Amniotic stem cell (primary cell): ENCODE measurements around the gene SLC44A4.
A peak's percentile ranks its signal among the peaks of the same experiment; 100 is the strongest.
"Not testable (repeated sequence)": the region's sequence is repeated elsewhere in the genome, so short reads cannot be mapped to it uniquely, and the experiment has no call there.

Source experiments
- DNase-seq: peaks from one replicate; lab custom pipeline; 2025; lab: John Stamatoyannopoulos, UW

SLC44A4 gene

DNA sequence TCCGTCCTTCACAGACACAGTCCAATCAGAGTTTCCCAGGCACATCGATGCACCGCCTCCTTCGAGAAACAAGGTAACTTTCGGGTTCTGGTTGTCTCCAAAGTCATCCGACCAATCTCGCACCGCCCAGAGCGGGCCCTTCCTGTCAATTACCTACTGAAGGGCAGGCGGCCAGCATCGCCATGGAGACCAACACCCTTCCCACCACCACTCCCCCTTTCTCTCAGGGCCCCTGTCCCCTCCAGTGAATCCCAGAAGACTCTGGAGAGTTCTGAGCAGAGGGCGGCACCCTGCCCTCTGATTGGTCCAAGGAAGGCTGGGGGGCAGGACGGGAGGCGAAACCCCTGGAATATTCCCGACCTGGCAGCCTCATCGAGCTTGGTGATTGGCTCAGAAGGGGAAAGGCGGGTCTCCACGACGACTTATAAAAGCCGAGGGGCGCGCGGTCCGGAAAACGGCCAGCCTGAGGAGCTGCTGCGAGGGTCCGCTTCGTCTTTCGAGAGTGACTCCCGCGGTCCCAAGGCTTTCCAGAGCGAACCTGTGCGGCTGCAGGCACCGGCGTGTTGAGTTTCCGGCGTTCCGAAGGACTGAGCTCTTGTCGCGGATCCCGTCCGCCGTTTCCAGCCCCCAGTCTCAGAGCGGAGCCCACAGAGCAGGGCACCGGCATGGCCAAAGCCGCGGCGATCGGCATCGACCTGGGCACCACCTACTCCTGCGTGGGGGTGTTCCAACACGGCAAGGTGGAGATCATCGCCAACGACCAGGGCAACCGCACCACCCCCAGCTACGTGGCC is 51.3 kb downstream of the SLC44A4 start, which contains the start of gene HSPA1B:
Gene HSPA1B (plus strand): TSS at position 453 of the 794 bp plus-strand sequence. CDS start 213 bp downstream, at position 666.
- DNase-seq: peak; percentile 100

DNA sequence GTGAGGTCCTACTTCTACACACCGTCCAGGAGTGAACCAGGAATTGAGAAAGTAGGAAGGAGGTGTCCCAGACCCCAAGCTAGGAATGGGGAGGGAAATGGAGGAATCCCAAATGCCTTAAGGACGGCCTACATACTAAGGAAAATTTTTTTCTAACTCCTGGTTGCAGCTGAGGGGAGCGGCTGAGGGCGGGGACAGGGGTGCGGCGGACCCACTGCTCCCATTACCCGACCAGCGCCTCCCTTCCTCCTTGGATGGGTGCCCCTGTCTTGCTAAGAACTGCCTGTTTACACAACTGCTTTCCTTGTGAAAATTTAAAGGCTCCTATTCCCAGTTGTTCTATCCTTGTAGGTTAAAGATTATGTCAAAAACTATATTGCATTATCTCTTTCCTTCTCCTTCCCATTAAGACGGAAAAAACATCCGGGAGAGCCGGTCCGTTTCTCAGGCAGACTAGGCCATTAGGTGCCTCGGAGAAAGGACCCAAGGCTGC is 52.0 kb downstream of the SLC44A4 start:
- DNase-seq: peak; percentile 76

GRCh38 chr6:31825553-31825952 is 53.2 kb downstream of the SLC44A4 start:
- no peak for DNase-seq

DNA sequence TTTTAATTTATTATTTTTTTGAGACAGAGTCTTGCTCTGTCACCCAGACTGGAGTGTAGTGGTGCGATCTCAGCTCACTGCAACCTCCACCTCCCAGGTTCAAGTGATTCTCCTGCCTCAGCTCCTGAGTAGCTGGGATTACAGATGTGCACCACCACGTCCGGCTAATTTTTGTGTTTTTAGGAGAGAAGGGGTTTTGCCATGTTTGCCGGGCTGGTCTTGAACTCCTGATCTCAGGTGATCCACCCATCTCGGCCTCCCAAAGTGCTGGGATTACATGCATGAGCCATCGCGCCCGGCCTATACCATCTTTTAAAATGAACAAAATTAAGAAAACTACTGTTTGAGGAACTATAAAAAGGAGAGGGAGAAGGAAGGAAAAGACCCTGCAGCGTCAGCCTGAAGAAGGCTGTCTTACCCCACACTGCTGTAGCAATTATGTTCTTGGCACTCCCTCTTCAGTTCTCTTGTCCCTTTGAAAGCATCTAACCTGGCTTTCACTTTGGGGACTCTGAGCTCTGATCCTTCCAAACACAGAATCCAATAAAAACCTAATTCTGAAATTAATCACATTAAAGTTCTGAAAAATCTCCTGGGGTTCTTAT is 55.1 kb downstream of the SLC44A4 start:
- DNase-seq: not testable (repeated sequence)

DNA sequence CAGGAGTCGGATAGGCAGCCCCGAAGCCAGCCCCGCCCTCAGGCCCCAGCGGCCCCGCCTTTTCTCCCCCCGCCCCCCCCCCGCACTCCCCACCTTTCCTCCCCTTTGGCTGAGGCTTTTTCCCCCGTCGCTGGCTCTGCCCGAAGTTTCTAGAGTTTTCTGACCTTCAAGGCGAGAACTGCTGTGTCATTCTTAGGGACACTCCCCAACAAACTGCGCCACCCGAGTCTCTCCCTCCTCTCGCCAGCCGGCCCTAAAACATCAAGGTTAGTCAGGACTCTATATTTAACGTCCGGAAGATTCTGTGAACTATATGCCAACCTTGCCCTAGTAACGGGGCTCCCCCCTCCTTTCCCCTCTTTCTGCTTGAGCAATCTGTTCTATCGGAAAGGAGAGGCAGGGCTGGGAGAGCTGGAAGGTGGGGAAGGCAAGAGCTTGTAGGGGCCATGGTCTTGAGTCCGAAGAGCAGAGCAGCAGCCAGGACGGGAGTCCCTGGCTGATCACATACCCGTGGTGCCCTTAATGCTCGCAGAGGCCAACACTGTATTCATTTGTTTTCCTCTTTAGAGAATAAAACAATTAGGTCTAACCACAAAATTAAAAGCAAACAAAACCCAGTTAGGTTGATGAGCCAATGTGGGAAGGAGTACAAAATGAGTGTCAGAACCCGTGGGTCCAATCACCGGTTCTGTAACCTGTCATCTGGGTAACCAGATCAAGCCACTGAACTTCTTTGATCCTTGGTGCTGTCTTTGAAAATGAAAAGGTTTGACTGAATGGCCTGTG is 56.6 kb downstream of the SLC44A4 start:
- DNase-seq: peak; percentile 65

- no peak for DNase-seq
Measured at GRCh38 chr6:31821301-31822035, 57.3 kb downstream of the SLC44A4 start.

DNA sequence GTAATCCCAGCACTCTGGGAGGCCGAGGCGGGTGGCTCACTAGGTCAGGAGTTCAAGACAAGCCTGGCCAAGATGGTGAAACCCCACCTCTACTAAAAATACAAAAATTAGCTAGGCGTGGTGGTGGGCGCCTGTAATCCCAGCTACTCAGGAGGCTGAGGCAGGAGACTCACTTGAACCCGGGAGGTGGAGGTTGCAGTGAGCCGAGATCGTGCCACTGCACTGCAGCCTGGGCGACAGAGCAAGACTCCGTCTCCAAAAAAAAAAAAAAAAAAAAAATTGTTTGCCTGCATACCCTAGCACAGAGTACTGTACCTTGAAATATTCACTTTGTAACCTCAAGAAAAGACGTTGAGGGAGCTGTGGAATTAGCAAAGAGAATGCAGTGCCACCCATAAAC is 58.4 kb downstream of the SLC44A4 start:
- DNase-seq: not testable (repeated sequence)

- DNase-seq: no peak
Measured at GRCh38 chr6:31819871-31820299, 58.9 kb downstream of the SLC44A4 start.

DNA sequence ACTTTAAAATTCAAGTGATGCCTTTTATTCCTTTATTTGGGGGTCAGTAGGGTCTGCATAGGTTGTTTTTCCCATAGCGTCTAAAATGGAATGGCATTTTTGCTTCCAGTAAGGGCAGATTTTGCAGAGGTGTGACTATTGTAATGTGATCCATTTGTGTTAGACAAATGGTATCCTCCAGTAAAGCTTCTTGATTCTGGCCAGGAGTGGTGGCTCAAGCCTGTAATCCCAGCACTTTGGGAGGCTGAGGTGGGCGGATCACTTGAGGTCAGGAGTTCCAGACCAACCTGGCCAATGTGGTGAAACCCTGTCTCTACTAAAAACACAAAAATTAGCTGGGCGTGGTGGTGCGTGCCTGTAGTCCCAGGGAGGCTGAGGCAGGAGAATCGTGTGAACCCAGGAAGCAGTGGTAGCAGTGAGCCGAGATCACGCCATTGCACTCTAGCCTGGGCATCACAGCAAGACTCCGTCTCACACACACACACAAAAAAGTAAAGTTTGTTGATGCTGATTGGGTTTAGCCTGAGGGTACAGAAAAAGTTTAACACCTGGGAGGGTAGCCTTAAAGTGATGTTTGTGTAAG is 60.8 kb downstream of the SLC44A4 start:
- DNase-seq: not testable (repeated sequence)

- not testable (repeated sequence) for DNase-seq
Measured at GRCh38 chr6:31817133-31817928, 61.5 kb downstream of the SLC44A4 start.

DNA sequence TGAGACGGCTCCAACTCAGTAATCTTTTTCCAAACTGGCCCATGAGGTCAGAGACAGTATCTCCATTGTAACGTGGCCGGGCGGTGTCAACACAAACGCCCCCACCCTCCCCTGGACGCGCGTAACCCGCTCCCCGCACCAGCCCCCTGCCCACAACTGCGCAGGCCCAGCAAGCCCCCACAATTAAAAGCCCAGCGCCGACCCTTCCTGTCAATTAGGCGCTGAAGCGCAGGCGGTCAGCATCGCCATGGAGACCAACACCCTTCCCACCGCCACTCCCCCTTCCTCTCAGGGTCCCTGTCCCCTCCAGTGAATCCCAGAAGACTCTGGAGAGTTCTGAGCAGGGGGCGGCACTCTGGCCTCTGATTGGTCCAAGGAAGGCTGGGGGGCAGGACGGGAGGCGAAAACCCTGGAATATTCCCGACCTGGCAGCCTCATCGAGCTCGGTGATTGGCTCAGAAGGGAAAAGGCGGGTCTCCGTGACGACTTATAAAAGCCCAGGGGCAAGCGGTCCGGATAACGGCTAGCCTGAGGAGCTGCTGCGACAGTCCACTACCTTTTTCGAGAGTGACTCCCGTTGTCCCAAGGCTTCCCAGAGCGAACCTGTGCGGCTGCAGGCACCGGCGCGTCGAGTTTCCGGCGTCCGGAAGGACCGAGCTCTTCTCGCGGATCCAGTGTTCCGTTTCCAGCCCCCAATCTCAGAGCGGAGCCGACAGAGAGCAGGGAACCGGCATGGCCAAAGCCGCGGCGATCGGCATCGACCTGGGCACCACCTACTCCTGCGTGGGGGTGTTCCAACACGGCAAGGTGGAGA is 63.6 kb downstream of the SLC44A4 start, which contains the start of the genes HSPA1A and HSPA1L:
Gene HSPA1A (plus strand): TSS at position 519 of the 814 bp plus-strand sequence. CDS start 214 bp downstream, at position 733.
Gene HSPA1L (minus strand): TSS at position 259 of the 814 bp plus-strand sequence. CDS start 3,311 bp downstream, outside the sequence.
- peak; percentile 88 for DNase-seq

DNA sequence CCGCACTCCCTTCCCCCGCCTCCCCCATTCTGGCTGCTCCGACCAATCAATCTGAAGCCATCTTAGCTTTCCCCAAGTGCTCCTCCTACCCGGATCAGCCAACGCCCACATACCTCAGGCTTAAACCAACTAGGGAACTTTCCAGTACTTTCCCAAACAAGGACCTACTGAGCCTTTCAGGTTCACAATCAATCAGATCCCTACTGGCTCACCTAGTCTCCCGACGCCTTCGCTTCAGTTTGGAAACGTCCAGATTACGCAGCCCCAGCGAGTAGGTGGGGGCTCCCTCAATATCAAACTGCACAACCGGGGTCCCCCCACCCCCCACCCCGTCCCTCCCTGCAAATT is 64.1 kb downstream of the SLC44A4 start:
- DNase-seq: peak; percentile 95

GRCh38 chr6:31813465-31813849 is 65.3 kb downstream of the SLC44A4 start:
- DNase-seq: no peak
